ENCODE results near the gene PLEKHG4.

The PLEKHG4 gene, protein sequence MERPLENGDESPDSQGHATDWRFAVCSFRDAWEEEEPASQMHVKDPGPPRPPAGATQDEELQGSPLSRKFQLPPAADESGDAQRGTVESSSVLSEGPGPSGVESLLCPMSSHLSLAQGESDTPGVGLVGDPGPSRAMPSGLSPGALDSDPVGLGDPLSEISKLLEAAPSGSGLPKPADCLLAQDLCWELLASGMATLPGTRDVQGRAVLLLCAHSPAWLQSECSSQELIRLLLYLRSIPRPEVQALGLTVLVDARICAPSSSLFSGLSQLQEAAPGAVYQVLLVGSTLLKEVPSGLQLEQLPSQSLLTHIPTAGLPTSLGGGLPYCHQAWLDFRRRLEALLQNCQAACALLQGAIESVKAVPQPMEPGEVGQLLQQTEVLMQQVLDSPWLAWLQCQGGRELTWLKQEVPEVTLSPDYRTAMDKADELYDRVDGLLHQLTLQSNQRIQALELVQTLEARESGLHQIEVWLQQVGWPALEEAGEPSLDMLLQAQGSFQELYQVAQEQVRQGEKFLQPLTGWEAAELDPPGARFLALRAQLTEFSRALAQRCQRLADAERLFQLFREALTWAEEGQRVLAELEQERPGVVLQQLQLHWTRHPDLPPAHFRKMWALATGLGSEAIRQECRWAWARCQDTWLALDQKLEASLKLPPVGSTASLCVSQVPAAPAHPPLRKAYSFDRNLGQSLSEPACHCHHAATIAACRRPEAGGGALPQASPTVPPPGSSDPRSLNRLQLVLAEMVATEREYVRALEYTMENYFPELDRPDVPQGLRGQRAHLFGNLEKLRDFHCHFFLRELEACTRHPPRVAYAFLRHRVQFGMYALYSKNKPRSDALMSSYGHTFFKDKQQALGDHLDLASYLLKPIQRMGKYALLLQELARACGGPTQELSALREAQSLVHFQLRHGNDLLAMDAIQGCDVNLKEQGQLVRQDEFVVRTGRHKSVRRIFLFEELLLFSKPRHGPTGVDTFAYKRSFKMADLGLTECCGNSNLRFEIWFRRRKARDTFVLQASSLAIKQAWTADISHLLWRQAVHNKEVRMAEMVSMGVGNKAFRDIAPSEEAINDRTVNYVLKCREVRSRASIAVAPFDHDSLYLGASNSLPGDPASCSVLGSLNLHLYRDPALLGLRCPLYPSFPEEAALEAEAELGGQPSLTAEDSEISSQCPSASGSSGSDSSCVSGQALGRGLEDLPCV

DNA sequence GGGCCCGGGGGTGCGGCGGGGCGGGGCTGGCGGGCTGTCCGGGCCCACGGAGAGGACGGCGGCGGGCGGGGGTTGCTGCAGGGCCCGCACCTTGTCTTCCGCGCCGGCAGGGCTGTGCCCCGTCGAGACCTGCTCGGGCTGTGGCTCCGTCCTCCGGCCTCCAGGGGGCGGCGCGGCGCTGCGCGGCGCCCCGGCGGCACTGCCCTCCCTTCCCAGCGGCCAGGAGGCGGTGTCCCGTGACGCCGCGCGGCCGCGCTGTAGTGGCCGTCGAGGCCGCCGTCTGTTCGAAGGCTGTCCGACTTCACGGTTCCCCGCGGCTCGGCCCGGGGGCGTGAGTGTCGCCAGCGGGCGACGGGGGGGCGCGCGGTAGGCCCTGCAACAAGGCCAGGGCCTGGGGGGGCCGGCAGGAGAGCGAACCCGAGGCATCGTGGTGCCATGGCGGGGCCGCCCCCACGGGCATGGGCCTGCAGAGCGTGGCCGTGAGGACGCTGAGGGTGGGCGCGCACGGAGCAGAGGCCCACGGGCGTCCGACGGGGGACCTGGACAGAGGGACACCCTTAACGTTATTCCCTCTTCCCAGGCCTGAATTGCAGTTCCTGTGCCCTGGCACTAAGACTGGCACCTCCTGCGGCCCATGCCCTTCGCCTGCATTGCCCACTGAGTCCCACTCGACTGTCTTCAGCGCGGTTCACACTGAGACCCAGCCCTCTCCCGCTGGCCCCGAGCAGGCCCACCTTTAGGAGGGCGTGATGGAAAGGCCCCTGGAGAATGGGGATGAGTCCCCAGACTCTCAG is at the start of gene PLEKHG4:
TSS of gene PLEKHG4 (plus strand) at position 237 of the 794 bp plus-strand sequence. CDS start at position 750, 513 bp downstream.
- DNase-seq, result peak; percentile 85

DNA sequence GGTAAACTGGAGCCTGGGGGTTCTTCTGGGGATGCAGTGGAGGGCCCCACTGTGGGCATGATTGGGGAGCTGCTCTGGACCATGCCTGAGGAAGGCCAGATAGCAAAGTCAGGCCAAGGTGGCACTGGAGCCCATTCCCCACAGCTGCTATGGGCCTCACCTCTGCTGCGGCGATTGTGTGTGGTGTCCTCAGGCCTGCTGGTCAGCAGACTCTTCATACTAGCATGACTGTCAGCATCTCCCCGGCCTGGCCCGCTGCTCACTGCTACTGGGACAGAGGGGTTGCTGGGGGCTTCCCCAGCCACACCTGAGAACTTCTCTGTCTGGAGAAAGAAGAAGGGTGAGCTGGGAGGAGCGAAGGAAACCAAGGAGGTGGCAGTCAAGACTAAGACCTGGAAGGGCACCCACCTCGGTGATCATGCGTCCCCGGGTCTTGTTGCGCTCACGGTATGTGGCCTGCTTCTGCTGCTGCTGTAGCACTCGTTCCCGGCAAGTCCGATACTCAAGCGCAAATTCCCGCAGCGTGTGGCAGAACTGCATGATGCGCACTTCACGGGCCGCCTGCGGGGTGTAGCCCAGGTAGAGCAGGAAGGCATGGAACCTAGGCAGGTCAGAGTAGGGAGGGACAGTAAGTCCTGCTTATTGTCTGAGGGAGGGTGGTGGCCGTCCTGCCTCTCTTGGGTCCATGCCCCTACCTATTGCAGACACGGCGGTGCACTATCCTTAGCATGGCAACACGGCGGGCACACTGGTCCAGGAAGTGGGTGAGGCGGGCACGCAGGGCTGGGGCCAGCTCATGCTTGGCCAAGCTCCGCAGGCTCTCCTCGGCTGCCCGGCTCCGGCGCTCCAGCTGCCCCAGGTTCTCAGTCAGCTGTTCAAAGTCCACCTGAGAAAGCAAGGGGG is 49.2 kb upstream of the PLEKHG4 start:
- DNase-seq, result no peak

DNA sequence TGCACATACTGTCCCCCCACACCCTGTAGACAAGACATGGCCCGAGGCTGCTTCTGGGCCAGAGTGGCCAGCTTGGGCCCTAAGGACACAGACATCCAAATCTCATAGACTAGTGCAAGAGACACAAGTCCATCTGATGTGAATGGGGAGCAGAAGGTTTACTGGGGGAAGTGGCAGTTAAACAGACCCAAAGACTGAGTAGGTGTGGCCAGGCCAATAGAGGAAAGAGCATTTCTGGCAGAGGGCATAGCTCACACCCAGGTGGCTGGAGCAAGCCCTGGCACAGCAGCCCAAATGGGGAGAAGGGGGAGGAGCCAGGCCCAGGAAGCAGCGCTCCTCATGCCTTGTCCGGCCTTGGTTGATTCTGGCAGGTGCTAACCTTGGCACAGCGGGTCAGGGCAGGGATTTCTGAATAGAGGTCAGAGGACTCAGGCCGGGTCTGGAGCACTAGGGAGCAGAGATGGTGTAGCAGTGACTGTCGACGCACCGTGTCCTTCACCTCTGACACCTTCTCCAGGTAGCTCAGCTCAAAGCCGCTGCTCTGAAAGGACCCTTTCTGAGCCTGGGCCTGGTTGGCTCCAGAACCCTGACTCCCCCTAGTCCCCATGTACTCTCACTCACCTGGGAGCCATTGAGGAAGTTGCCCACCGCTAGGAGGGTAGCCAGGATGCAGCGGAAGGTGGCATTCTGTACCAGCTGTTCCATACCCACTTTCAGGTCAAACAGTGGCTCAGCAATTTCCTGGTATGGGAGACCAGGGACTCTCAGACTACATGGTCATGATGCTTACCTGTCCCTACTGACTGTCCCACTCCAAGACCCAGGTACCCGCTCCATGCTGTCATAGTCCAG is 48.3 kb upstream of the PLEKHG4 start:
- DNase-seq, result no peak

DNA sequence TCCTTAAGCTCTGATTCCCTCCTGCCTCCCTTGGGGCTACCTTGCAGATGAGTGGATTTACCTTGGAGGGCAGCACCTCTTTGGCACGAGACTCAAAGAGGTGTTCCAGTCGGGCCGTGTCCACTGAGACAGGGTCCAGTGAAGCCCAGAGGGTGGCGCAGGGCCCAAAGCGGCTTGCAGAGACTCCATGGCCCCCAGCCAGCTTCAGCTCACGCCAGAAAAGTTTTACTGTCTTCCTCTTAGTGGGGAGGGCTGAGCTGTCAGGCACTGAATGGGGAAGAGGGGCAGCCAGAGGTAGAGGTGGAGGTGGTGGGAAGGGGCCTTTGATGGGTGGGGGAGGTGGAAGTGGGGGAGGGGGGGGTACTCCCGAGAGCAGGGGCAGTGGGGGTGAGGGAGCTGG is 45.7 kb upstream of the PLEKHG4 start:
- no peak for DNase-seq

DNA sequence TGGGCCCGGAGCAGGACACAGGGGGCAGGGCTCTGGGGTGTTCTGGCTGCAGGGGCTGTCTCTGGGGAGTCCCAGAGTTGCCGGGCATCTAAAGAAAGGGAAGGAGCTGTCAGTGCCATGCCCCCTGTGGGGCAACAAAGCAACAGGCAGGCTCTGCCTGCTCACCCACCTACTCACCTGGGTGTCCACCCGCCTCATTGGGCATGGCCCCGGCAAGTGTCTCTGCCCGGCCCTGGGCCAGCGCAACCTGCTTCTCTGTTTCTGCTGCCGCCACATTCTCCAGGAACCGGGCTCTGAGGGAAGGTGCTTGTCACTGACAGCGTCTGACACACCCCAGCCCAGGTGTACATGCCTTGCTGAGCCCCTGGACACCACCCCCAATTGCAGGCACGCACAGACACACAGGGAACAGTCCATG is 45.1 kb upstream of the PLEKHG4 start:
- DNase-seq, result no peak

DNA sequence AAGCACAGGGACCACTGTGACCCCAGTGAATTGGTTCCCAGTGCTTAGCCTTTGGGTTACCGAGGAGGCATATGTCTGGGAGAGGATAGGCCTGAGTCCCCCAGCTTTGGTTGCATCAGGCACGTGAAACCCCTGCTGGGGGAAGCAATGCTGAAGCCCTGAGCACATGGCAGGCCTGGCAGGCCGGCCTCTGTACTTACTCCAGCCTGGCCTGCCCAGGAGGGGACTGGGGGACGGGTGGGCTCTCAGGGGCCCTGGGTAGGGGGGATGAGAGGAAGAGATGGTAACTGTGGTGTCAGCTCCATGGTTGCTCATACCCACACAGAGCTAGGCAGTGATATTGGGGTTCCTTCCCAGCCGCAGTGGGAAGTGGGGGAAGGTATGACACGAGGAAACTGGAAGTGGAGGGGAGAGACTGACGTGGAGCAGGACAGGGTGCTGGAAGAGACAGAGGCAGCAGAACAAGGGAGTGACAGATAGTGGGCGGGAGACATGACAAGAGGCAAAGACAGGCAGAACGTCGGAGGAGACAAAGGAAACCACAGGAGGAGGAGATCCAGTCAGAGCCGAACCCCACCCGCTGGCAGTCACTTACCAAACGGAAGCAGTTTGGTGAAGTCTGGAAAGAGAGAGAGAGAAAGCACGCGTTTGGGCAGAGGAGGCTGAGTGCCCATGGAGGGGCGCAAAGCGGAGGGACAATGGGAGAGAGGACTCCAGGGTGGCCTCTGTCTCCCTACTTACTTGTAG is 43.3 kb upstream of the PLEKHG4 start:
- peak; percentile 61 for DNase-seq

DNA sequence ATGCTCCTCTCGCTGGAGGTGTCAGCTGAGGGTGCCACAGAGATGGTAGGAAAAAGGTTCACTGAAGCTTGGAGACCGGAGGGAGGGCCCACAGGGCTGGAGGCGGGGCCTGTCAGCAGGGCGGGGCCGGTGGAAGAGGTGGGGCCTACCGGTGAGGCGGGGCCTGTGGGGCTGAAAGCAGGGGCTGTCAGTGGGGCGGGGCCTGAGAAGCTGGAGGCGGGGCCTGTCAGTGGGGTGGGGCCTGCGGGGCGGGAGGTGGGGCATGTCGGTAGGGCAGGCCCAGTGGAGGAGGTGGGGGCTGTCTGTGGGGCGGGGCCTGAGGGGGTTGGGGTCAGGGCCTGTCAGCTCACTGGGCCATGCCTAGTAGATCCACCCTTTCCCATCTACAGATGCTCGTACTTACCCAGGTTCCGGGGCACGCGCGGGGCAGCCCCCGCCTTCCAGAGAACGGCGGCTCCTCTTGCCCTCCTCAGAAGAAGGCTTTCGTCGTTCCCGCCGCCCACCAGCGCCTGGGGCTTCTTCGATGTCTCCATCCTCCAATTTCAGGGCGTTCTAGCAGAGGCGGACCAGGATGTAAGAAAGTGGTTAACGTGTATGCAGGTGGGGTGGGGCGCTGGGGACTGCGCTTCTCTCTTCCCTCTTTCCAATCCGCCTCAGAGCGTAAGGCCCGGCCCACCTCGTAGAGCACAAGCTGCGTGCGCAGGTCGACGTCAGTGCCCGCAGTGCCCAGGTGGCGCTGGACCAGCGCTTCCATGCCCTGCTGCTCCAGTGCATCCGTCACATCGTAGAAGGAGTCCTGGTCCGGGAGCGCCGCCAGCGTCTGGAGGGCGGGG is 42.6 kb upstream of the PLEKHG4 start:
- DNase-seq, result peak; percentile 53

DNA sequence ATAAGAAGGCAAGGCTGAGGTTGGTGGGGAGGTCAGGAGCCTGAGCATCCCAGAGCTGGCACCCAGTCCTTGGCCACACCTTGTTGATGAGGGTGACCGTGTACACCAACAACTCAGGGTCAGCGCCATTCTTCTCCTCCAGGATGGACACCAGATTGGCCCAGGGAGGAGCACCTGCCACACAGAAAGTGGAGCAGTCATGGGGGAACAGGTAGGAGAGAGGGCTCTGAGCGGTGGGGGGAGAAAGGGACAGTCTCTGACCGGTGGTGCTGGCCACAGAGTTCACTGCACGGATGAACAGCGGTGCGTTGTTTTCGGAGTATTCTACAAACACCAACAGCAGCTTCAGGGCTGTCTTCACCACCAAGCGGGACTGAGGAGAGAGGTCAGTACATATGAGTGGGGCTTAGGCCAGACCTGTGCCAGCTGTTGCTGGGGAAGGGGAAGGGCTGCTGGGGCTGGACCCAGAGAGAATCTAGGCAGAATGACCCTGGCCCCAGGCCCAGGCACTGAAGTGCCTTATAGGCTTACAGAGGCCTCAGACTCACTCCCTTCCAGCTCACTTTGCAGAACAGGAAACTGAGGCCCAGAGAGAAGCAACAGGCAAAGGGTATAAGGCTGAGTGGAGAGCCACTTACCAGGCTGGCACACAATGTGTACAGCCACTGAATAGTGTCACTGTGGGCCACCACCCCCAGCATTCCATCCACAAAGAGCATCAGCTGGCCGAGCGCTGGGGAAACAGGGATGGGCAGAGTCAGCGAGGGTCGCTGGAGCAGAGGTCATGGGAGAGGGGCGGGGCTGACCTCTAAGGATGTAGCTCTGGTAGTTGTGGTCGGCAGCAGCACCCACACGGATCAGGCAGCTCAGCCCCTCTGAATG is 41.7 kb upstream of the PLEKHG4 start:
- DNase-seq, result no peak

DNA sequence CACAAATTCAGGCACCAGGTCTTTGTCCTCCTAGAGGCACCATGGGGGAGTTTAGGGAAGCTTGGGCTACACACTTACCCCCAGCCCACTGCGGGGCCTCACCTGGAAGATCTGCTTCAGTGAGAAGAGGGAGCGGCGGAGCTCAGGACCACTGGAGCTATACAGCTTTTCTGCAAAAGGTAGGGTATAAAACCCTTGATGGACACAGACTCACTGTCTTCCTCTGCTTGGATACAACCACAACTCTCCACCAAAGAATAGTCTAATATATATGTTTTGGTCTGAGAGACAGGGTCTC is 41.1 kb upstream of the PLEKHG4 start:
- DNase-seq, result no peak

DNA sequence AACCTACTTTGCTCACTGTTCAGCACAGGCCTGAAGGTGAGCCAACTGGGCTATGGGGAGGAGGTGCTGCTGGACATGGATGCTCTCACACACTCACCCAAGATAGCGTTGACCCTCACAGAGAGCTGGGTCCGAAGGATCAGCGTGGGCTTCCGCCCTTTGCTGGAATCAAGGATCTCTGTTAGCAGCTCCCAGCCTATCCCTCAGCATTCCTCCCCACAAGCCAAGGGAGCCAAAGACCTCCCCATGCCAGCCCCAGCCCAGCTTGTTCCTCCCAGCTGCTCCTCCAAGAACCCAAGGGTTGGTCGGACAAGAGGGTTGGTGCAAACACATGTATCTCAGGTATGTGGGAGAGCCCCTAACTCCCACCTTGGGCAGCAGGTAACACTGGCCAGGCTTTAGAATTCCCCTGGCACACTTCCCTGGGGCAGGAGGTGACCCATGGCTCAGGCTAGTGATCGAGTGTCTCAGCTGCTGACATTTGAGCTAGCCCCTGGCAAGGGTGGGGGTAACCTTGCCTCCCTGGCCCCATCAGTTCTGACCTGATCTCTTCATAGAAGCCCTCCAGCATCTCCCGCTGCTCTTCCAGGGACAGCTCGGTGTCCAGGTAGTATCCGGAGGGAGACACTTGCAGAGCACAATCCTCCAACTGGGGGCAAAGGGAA is 40.4 kb upstream of the PLEKHG4 start:
- no peak for DNase-seq

DNA sequence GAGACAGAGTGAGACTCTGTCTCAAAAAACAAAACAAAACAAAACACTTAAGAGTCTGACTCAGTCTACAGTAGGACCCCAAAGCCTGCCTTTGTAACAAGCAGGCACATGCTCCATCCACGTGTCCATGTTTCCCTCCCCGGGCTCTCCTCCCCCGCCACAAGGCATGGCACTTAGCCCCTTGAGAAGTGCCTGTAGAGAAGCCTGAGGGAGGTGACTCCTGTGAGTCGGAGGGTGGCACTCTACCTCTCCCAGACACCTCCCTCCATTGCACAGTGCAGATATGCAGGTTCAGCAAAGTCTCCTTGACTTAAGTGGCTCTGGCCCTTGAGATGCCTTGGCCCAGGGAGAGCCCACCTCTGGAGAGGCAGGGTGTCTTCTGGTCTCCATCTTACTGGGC is 38.8 kb upstream of the PLEKHG4 start:
- no peak for DNase-seq

DNA sequence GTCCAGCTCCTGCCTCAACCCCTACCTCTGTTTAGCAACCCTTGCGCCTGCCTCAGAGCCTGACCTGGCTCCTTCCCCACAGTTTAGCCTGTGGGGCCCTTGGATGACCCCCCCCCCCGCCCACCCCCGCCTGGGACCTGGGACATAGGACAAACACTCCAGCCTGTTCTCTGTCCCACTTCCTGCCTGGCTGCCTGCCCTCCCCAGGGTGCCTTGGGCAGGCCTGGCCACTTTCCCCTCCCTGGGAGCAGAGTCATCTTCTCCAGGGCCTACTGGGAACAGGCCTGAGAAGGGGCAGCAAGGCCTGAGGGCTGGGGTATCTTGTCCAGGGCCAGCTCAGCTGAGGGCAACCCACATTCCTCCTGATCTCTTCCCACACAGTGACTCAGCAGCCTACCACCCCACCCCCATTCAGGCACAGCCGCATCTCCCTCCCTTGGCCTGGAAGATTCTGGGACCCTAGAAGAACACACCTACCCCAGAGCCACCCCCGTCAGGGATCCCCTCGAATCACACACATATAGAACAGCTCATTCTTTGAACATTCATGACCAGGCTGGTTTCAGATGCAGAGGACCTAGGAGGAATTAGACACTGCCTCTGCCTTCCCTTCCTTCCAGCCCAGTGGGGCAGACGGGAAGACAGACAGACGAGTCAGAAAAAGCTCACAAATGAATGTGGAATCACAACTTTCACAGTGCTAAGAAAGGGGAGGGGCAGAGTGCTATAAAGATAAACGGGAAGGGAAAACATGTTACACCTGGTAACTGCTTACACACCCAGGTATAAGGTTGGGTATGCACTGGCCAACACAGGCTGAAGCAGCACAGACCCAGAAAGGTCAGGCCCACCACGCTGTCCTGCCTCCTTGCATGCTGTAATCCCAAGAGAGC is 38.1 kb upstream of the PLEKHG4 start:
- no peak for DNase-seq

DNA sequence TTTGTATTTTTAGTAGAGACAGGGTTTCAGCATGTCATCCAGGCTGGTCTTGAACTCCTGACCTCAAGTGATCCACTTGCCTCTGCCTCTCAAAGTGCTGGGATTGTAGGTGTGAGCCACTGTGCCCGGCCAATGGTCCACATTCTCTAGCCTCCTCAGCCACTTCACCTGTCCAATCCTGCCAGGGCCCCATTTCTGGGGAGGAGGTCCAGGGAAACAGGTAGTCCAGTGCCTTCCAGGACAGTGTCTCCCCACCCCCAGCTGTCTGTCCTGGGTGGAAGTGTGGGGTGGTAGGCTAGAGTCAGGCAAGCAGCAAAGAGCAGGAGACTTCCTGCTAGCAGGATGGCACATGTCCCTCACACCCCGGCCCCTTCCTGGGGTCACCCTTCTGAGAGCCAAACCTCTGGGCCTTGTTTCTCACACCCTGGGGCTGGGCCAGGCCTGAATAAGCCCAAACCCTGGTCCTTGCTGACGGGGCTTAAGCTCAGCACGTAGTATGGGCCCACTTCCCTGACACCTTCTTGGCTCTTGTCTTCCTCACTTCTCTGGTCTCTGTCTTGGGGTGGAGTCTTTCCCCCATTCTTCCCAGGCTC is 37.1 kb upstream of the PLEKHG4 start:
- no peak for DNase-seq

DNA sequence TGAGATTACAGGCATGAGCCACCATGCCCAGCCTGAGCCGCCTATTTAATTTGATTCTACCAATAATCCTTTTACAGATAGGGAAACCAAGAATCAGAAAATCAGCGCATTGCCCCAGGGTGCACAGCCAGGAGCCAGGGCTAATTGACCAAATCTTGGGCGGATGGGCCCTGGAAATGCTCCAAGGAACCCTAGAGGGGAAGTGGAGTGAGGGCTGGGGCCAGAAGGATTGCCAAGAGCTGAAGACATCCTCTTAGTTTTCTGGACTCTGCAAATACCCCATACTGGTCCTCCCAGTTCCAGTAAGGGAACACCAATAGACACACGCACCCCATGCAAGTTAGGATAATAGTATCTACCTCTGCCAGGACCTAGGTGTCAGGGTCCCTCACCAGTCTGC is 35.9 kb upstream of the PLEKHG4 start:
- DNase-seq, result no peak

DNA sequence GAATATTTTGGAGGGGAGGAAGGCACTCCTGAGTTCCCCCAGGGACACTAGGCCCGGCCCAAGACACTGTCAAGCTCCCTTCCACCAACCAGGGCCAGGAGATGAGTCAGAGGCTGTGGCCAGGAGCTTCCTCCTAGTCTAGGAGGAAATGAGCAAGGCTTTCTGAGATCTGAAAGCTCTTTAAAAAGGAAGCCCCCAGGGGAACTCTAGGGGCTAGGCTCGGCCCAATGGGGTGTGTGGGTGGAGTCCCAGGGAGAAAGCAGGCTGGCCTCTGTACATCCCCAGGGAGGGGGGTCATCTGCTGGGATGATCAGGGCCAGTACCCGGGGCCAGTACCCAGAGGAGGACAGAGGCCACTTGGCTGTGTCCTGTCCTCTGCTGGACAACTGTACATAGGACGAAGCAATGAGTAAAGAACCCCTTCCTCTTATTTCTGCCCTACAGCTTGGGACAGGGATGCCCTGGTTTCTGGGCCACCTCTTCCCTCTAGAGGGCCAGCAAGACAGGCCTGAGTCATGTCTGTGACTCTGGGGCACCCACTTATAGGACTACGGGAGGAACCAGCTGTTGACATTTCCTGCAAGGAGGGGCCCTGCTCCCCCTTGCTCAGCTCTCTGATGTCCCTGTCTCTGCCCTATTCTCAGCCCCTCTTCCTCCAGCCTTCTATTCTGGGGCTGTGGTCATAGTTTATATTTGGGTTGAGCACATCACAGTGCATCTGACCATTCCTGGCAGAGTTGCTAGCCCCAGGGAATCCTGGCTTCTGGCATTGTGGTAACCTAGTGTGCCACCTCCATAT is 34.7 kb upstream of the PLEKHG4 start:
- DNase-seq, result peak; percentile 84

Data from CD4-positive, alpha-beta T cell treated with Interleukin-6 for 4 hours (primary cell).